ENCODE results near the gene AVPR1B.

DNA sequence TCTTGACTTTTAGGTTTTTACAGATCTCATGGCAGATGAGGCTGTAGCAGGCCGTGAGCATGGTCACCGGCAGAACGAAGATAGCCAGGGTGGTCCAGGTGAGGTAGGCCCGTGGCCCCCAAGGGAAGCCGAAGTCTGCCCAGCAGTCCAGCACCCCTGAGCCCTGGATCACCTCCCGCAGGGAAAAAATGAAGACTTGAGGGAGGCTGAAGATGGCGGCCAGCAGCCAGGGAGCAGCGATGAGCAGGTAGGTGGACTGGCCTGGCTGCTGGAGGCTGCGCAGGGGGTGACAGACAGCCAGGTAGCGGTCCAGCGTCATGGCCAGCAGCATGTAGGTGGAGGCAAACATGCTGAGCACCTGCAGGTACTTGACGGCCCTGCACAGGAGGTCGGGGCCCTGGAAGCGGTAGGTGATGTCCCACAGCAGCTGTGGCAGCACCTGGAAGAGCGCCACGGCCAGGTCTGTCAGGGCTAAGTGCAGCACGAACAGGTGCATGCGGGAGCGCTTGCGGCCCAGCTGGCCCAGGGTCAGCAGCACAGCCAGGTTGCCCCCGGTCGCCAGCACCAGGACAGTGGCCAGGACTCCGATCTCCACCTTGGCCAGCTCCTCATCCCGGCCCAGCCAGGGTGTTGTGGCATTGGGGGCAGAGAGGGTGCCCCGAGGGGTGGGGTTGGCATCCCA is 856 bp downstream of the AVPR1B start:
- TF ChIP-seq, protein P1, sequence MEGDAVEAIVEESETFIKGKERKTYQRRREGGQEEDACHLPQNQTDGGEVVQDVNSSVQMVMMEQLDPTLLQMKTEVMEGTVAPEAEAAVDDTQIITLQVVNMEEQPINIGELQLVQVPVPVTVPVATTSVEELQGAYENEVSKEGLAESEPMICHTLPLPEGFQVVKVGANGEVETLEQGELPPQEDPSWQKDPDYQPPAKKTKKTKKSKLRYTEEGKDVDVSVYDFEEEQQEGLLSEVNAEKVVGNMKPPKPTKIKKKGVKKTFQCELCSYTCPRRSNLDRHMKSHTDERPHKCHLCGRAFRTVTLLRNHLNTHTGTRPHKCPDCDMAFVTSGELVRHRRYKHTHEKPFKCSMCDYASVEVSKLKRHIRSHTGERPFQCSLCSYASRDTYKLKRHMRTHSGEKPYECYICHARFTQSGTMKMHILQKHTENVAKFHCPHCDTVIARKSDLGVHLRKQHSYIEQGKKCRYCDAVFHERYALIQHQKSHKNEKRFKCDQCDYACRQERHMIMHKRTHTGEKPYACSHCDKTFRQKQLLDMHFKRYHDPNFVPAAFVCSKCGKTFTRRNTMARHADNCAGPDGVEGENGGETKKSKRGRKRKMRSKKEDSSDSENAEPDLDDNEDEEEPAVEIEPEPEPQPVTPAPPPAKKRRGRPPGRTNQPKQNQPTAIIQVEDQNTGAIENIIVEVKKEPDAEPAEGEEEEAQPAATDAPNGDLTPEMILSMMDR (IDR thresholded peaks at IDR 0.05) = no peak
- TF ChIP-seq POLR2A (IDR thresholded peaks at IDR 0.05) = no peak

Data from uterus (tissue), 2 donors.